Upper lobe of left lung (tissue), 6 donors: ENCODE data around the gene HSP90AB1. TPM values are rescaled to one million over a fixed set of nuclear protein-coding genes. Genes with fewer than 3 reads are reported as not detected.

Experiments used
- ATAC-seq, 2 donors: fragments of 200-7000 bp; cut with Tn5 transposase; one replicate each; pipeline ENCODE4 v1.9.1; 2022; ENCODE audit warnings: mild to moderate bottlenecking in 2 of 2, moderate library complexity in 2 of 2; ENCODE audit not compliant: low FRiP score in 2 of 2
- DNase-seq, 2 donors: peaks; one replicate each; pipeline ENCODE4 v3.0.0-alpha.2; 2019 to 2020
- H3K27ac ChIP-seq, 4 donors: fragments of 200-600 bp; sonication (generic); one replicate each; pipeline ENCODE4 v1.5.1; 2016 to 2019
- H3K27me3 ChIP-seq, 4 donors: fragments of 200-600 bp; sonication (generic); one replicate each; pipeline ENCODE4 v1.5.1; 2017 to 2019
- H3K36me3 ChIP-seq, 4 donors: fragments of 200-600 bp; sonication (generic); one replicate each; pipeline ENCODE4 v1.5.1; 2016 to 2019
- H3K4me1 ChIP-seq, 4 donors: fragments of 200-600 bp; sonication (generic); one replicate each; pipeline ENCODE4 v1.5.1; 2018 to 2019
- H3K4me3 ChIP-seq, 4 donors: fragments of 200-600 bp; sonication (generic); one replicate each; pipeline ENCODE4 v1.5.1; 2017 to 2019; ENCODE audit warnings: mild to moderate bottlenecking in 2 of 4, moderate library complexity in 1 of 4
- H3K9me3 ChIP-seq, 4 donors: fragments of 200-600 bp; sonication (generic); one replicate each; pipeline ENCODE4 v1.5.1; 2018 to 2019
- CTCF ChIP-seq, 6 experiments: fragments of 450-650 bp in 4 of 6; fragments of 200-600 bp in 2 of 6; sonication (generic) in 2 of 6; IDR thresholded peaks; one replicate each; pipeline ENCODE4 v1.5.1; 2016 to 2019; ENCODE audit warnings: antibody characterized with exemption in 6 of 6
- EP300 ChIP-seq, 4 donors: sonication (generic); formaldehyde crosslinking; IDR thresholded peaks; one replicate each; pipeline ENCODE4 v1.5.1; 2017; ENCODE audit warnings: antibody characterized with exemption in 4 of 4, control low read depth in 2 of 4
- POLR2A ChIP-seq, 4 donors: fragments of 450-650 bp; IDR thresholded peaks; one replicate each; pipeline ENCODE4 v1.5.1; 2016 to 2017; ENCODE audit warnings: antibody characterized with exemption in 4 of 4, mild to moderate bottlenecking in 2 of 4
- POLR2AphosphoS5 ChIP-seq, 2 donors: sonication (generic); formaldehyde crosslinking; IDR thresholded peaks; one replicate each; pipeline ENCODE4 v1.5.1; 2017; ENCODE audit warnings: antibody characterized with exemption in 2 of 2
- WGBS, 2 donors: methylation state at CpG; one replicate each; pipeline ENCODE4 v1.1.5; 2017 to 2018; 5-methylcytosine and 5-hydroxymethylcytosine counted together
- total RNA-seq, 6 donors: library from RNA; depleted of rRNA in 4 of 6; stranded (reverse); fragments of >200 nt in 4 of 6; gene quantifications; one replicate each; pipeline versions ENCODE4 v1.1.0 to v1.2.1, GENCODE V29; 2016 to 2021
- donor health status: DM: no; HTN: no; CAD: no; lungs with moderate emphysema.
- donor health status: DM: no; HTN: yes; CAD: no; lungs with severe emphysema.

Gene HSP90AB1
- total RNA-seq, 6 donors from 2014 or later = 175 to 656 (median 471) TPM

DNA sequence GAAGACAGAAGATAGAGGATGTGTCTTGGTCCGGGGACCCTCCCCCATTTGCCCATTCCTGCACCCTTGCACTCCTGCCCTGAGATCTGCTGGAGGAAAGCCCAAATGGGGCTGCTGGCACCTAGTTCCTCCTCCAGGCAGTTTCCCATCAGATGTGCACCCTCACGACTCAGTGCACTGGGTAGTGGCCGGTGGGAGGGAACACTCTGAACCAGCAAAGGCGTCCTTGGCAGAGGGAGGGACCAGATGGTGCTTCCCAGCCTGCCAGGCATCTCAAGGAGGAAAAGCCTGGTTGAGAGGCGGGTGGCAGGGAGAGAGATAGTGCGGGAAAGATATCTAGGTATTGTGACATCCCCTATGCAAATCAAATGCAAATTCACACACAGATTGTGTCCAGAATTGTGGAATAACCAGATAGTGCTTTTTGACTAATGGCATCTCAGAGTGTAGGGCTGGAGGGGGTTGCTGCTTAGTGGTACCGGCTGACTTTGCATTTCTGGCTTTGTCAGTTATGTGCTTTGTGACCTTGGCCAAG lies 42.9 kb downstream of the HSP90AB1 start:
- WGBS, 2 donors = 43 to 49% methylated on average over 6 to 7 of the region's 7 CpGs
- no peaks in the 10 kb centered on the region for H3K36me3 ChIP-seq
- H3K4me3 ChIP-seq = no peak overlapping the region
- H3K4me1 ChIP-seq = no peaks in the 10 kb centered on the region
- H3K27ac ChIP-seq = no peak overlapping the region
- peaks cover 0 to 2% (median 0%) of the 10 kb centered on the region in 4 donors for H3K27me3 ChIP-seq
- H3K9me3 ChIP-seq = no peaks in the 10 kb centered on the region
- no peak for TF ChIP-seq EP300 (IDR thresholded peaks at IDR 0.05)
- no peak for TF ChIP-seq POLR2AphosphoS5 (IDR thresholded peaks at IDR 0.05)
- no peak for TF ChIP-seq CTCF (IDR thresholded peaks at IDR 0.05)
- TF ChIP-seq POLR2A (IDR thresholded peaks at IDR 0.05) = no peak
- DNase-seq (no peak), ATAC-seq (no peak)

DNA sequence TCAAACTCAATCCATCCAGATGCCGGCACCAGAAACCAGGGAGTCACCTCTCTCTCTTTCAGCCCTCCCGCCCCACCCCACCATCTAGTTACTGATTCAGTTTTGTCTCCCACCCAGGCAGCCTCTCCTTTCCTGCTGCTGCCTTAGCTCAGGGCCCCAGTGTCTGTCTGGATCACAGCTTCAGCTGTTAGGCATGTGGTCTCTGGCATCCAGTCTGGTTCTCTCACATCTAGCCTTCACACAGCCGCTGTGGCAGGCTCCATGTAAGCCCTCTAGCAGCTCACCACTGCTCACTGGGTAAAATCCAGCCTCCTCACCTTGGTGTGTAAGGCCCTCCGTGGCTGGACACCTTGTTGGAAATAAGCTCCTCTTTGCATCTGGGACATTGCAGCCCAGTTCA lies 44.9 kb downstream of the HSP90AB1 start:
- H3K27ac ChIP-seq = no peak overlapping the region
- H3K36me3 ChIP-seq = no peaks in the 10 kb centered on the region
- ATAC-seq = no peak
- DNase-seq = no peak
- WGBS, 2 donors = 60 to 86% methylated on average over 4 of the region's 4 CpGs
- peaks cover 0 to 18% (median 4%) of the 10 kb centered on the region in 4 donors for H3K27me3 ChIP-seq
- TF ChIP-seq POLR2AphosphoS5 (IDR thresholded peaks at IDR 0.05) (no peak), POLR2A (IDR thresholded peaks at IDR 0.05) (no peak), CTCF (IDR thresholded peaks at IDR 0.05) (no peak), EP300 (IDR thresholded peaks at IDR 0.05) (no peak)
- no peaks in the 10 kb centered on the region for H3K9me3 ChIP-seq
- H3K4me3 ChIP-seq = no peak overlapping the region
- H3K4me1 ChIP-seq = peaks cover 0 to 2% (median under 1%) of the 10 kb centered on the region in 4 donors

DNA sequence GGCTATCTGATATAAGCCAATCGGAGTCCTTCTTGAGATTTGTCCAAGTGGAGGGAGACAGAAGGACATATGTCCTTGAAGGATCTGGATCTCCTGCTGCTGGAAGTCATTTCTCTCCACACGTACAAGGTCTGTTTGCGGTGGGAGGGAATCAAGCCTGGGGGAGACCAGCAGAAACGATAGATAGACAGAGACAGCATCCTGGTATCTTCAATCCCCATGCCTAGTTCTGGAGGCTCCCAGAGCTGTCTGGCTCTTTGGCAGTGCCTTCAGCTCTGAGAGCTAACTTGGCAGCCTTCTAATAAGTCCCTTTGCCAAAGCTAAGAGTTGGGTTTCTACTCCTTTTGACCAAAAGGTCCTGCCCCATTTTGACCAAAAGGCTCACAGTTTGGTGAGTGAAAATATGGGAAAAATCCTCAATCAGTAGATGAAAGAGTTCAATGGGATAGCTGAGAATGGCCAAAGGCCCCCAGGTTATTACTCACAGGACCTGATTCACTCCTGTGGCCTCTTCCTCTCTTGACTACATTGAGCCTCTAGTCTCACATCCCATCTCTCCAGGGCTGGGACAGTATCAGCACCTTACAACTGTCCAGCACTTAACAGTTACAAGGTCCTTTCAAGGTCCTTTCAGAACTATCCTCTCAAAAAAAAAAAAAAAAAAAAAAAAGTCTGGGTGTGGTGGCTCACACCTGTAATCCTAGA lies 45.9 kb downstream of the HSP90AB1 start:
- no peak for ATAC-seq
- WGBS, 2 donors = 76 to 93% methylated on average over 4 of the region's 4 CpGs

DNA sequence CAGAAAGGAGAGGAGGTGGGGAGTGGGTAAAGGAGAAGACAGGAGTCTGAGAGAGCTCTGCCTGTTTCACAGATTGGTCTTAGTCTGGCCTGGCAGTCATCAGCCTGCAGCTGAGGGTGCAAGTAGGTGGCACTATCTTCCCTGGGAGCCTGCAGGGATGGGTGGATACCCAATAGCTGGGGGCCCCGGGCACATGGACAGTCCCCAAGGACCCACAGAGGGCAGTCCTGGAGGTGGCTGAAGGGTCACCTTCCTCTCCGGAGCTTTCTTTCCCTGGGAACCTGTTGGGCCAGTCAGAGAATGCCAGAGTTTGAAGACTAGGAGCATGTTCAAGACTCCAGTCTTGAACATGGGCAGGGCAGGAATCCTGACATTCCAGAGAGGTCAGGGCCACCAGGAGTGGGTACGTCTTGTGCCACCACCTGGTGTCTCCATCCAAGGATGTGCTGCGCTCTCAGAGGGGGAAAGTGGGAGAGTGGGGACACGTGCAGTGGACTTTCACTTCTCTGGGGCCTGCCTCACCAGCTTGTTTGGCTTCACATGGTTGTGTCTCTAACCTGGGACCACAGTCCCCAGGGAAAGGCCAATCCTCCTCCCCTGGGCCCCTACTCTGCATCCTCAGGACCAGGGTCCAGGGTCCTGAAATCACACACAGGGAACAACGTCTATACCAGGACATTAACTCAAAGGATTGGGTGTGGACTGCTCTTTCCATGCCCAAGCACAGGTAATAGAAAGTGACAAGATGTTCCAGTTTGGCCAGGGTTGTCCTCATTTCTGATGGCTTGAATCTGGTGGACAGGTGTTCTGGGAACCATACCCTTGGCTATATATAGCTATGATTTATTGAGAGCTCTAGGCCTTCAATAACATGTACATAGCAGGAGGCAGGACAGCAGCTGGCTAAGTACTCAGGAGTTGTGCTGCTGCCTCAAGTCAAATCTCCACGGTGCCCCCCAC lies 48.2 kb downstream of the HSP90AB1 start:
- H3K4me1 ChIP-seq = peaks cover 10 to 18% (median 13%) of the 10 kb centered on the region in 4 donors
- H3K4me3 ChIP-seq = no peak overlapping the region
- WGBS, 2 donors = 76 to 82% methylated on average over 3 to 7 of the region's 7 CpGs
- peaks cover 0 to 2% (median under 1%) of the 10 kb centered on the region in 4 donors for H3K36me3 ChIP-seq
- peaks cover 0 to 29% (median 14%) of the 10 kb centered on the region in 4 donors for H3K27me3 ChIP-seq
- ATAC-seq (no peak), DNase-seq (no peak)
- TF ChIP-seq EP300 (IDR thresholded peaks at IDR 0.05) = no peak
- no peak for TF ChIP-seq POLR2AphosphoS5 (IDR thresholded peaks at IDR 0.05)
- TF ChIP-seq POLR2A (IDR thresholded peaks at IDR 0.05) = no peak
- TF ChIP-seq CTCF (IDR thresholded peaks at IDR 0.05) = no peak
- H3K9me3 ChIP-seq = no peaks in the 10 kb centered on the region
- no peak overlapping the region for H3K27ac ChIP-seq

More for the DNA sequence above, 45.9 kb downstream of the HSP90AB1 start:
- Histone ChIP-seq H3K36me3 (no peaks in the 10 kb centered on the region), H3K4me1 (peaks cover 9 to 12% (median 10%) of the 10 kb centered on the region in 4 donors), H3K9me3 (no peaks in the 10 kb centered on the region), H3K27me3 (peaks cover 0 to 28% (median 13%) of the 10 kb centered on the region in 4 donors), H3K4me3 (no peak overlapping the region), H3K27ac (no peak overlapping the region)
- no peak for DNase-seq
- TF ChIP-seq CTCF (IDR thresholded peaks at IDR 0.05) (no peak), POLR2A (IDR thresholded peaks at IDR 0.05) (no peak), POLR2AphosphoS5 (IDR thresholded peaks at IDR 0.05) (no peak), EP300 (IDR thresholded peaks at IDR 0.05) (no peak)
